K562 (cell line): ENCODE results near the gene RBM28. TPM values are rescaled to one million over a fixed set of nuclear protein-coding genes. Genes with fewer than 3 reads are reported as not detected.

Source experiments
- BRF1 ChIP-seq: IDR thresholded peaks from 3 replicates; pipeline ENCODE4 v1.6.1; 2011; ENCODE audit warnings: borderline replicate concordance, mild to moderate bottlenecking; ENCODE audit not compliant: insufficient read length; ENCODE audit errors: extremely low read depth
- CBX1 ChIP-seq: sonication (generic); IDR thresholded peaks from 2 replicates; pipeline ENCODE4 v1.6.1; 2016; ENCODE audit warnings: antibody characterized with exemption, low read depth, mild to moderate bottlenecking
- CEBPB ChIP-seq: fragments of 450-650 bp; IDR thresholded peaks from 2 replicates; pipeline ENCODE4 v1.6.1; 2016; ENCODE audit warnings: missing genetic modification characterization, missing compliant biosample characterization
- DDX20 ChIP-seq: fragments of 450-650 bp; IDR thresholded peaks from 2 replicates; pipeline ENCODE4 v1.6.1; 2016; ENCODE audit warnings: missing genetic modification characterization, low read depth, mild to moderate bottlenecking, missing compliant biosample characterization, moderate library complexity
- ELF4 ChIP-seq: fragments of 450-650 bp; formaldehyde crosslinking; IDR thresholded peaks from 2 replicates; pipeline ENCODE4 v1.4.0; 2022; ENCODE audit warnings: missing genetic modification characterization
- EP300 ChIP-seq: IDR thresholded peaks from 2 replicates; pipeline ENCODE4 v1.6.1; 2012; ENCODE audit warnings: low read length, improper control_type of control experiment
- ERF ChIP-seq: fragments of 450-650 bp; formaldehyde crosslinking; IDR thresholded peaks from 2 replicates; pipeline ENCODE4 v1.4.0; 2020; ENCODE audit warnings: mild to moderate bottlenecking, mixed read lengths
- ETS1 ChIP-seq: conservative IDR thresholded peaks from 2 replicates; pipeline ENCODE4 v1.6.1; 2011; ENCODE audit warnings: low read depth, mild to moderate bottlenecking, low read length; ENCODE audit not compliant: control insufficient read depth
- FOXK2 ChIP-seq, 2 experiments: fragments of 450-650 bp; IDR thresholded peaks in 1 of 2; conservative IDR thresholded peaks in 1 of 2; 2 replicates each; pipeline ENCODE4 v1.6.1; 2016; ENCODE audit warnings: low read depth in 2 of 2, mild to moderate bottlenecking in 1 of 2
- GTF2A2 ChIP-seq: IDR thresholded peaks from 2 replicates; pipeline ENCODE4 v1.6.1; 2016; ENCODE audit warnings: mild to moderate bottlenecking, missing genetic modification characterization, missing compliant biosample characterization
- NBN ChIP-seq: fragments of 450-650 bp; IDR thresholded peaks from 2 replicates; pipeline ENCODE4 v1.6.1; 2016; ENCODE audit warnings: low read depth, mild to moderate bottlenecking
- RB1 ChIP-seq: fragments of 450-650 bp; IDR thresholded peaks from 2 replicates; pipeline ENCODE4 v1.6.1; 2017; ENCODE audit warnings: low read depth, mild to moderate bottlenecking
- RBBP5 ChIP-seq: fragments of 200-600 bp; sonication (generic); IDR thresholded peaks from 2 replicates; pipeline ENCODE4 v1.6.1; 2012; ENCODE audit warnings: borderline replicate concordance, mild to moderate bottlenecking, low read length, control low read depth, inconsistent platforms; ENCODE audit not compliant: insufficient read depth, poor library complexity, severe bottlenecking
- RNF219 ChIP-seq: fragments of 250-450 bp; sonication (Bioruptor Pico); IDR thresholded peaks from 2 replicates; pipeline ENCODE4 v1.5.0; 2022; ENCODE audit warnings: mild to moderate bottlenecking
- TAL1 ChIP-seq: fragments of 450-650 bp; IDR thresholded peaks from 2 replicates; pipeline ENCODE4 v1.6.1; 2016; ENCODE audit warnings: mild to moderate bottlenecking
- TFE3 ChIP-seq: fragments of 450-650 bp; formaldehyde crosslinking; IDR thresholded peaks from 2 replicates; pipeline ENCODE4 v1.4.0; 2020; ENCODE audit warnings: mild to moderate bottlenecking, mixed read lengths
- UBTF ChIP-seq, 2 experiments: IDR thresholded peaks; 2 replicates each; pipeline ENCODE4 v1.6.1; 2012; ENCODE audit warnings: improper control_type of control experiment in 2 of 2, low read depth in 2 of 2, low read length in 2 of 2, borderline replicate concordance in 1 of 2
- ZNF316 ChIP-seq: fragments of 450-650 bp; IDR thresholded peaks from 2 replicates; pipeline ENCODE4 v1.6.1; 2016
- polyA plus RNA-seq, 8 experiments: library from polyadenylated mRNA; depleted of rRNA in 4 of 8; stranded (reverse) in 5 of 8; unstranded in 3 of 8; fragments of >200 nt; fragmentation: Nextera tagmentation in 2 of 8; fragmentation: Illumina TruSeq in 1 of 8; extraction: Ambion mirVana in 2 of 8; extraction: Trizol in 1 of 8; gene quantifications; 2 replicates each; pipeline versions ENCODE4 v1.2.1 to v1.2.3, GENCODE V29; 2011 to 2014; ENCODE audit warnings: inconsistent platforms in 1 of 8, missing spikeins in 1 of 8
- total RNA-seq, 7 experiments: library from RNA; depleted of rRNA in 6 of 7; stranded (reverse); fragments of >200 nt in 6 of 7; fragmentation: Illumina TruSeq in 2 of 7; extraction: Trizol in 2 of 7; gene quantifications; 2 replicates each; pipeline versions ENCODE4 v1.2.1 to v1.2.3, GENCODE V29; 2011 to 2021; ENCODE audit warnings: low replicate concordance in 1 of 7

Gene RBM28
- total and polyA plus RNA-seq, 9 of the 15 experiments (the other 6 are each of a cell fraction or from before 2014, with no cell fraction given) = 65.8 to 213 (median 138) TPM

DNA sequence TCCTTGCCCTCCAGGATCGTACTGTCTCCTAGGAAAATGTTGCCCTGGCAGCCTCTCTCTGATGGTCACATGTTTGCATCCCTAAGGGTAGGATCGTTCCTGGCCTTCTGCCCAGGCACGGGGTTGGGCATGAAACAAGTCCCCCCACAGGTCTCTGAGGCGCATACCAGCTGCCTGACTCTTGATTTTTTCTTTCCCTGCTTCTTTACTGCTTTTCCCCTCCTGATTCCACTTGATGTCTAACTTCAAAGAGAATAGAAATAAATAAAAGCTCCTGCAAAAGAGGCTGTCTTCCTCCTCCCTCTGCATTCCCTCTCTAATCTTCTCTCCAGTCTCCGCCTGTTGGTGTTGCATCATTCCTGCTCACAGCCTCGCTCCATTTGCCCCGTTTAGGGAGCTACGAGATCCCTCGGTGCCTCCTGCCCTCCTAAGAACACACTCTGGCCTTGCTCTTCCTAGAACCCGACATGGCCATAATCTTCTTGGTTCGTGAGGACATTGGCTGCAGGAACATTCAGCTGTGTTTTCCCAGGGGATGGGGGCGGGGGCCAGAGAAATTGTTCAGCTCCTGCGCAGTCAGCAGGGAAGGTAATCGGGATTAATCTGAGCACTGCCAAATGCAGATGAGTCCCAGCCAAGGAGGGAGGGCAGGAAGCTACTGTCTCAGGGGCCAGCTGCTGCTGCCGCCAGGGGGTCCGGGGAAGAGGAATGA is 76.7 kb downstream of the RBM28 start (continued):
- TF ChIP-seq UBTF (IDR thresholded peaks at IDR 0.05; ENCODE audit: borderline replicate concordance in 1 of 2, low read depth in 2 of 2, low read length in 2 of 2) (0 out of 4 replicates have a peak, but pooled peaks of 1 of the 2 experiments have one; percentile 49), RBBP5 (no peak), ELF4 (CRISPR knock-in tag) (peak; percentile 66), ERF (CRISPR knock-in tag) (peak; percentile 12; the same call in 1 of the 2 replicates), NBN (peak; percentile 86), EP300 (peak; percentile 45; the same call in 1 of the 2 replicates), TAL1 (0 out of 2 replicates have a peak, but pooled peaks have one; percentile 7), CEBPB (tag) (peak; percentile 98), RB1 (no peak; the same call in 1 of the 2 replicates), DDX20 (tag) (no peak), BRF1 (no peak), FOXK2 (conservative IDR thresholded peaks at IDR 0.05 in 1 of 2, IDR thresholded peaks at IDR 0.05 in 1 of 2; ENCODE audit: low read depth in 2 of 2) (0 out of 4 replicates have a peak, but pooled peaks of 1 of the 2 experiments have one; percentile 42), ZNF316 (no peak), RNF219 (CRISPR knock-in tag) (no peak), CBX1 (no peak), TFE3 (CRISPR knock-in tag) (no peak), GTF2A2 (tag) (no peak), ETS1 (no peak)
